ENCODE data around the gene CAMK1.
"Not testable (repeated sequence)": the region's sequence is repeated elsewhere in the genome, so short reads cannot be mapped to it uniquely, and the experiment has no call there.

Gene CAMK1

GRCh38 chr3:9792405-9793160 lies 22.8 kb upstream of the CAMK1 start, which contains the start of the genes ARPC4 and TADA3:
TSS of gene ARPC4 (plus strand) at chr3:9793082. CDS start at chr3:9793122, 40 bp downstream.
TSS of gene TADA3 (minus strand) at chr3:9792473. CDS start at chr3:9791466, 1,007 bp downstream.
- DNase-seq, result peak; percentile 94

GRCh38 chr3:9791790-9792404 lies 22.1 kb upstream of the CAMK1 start:
- no peak for DNase-seq

GRCh38 chr3:9791127-9791526 lies 21.4 kb upstream of the CAMK1 start:
- DNase-seq, result no peak

DNA sequence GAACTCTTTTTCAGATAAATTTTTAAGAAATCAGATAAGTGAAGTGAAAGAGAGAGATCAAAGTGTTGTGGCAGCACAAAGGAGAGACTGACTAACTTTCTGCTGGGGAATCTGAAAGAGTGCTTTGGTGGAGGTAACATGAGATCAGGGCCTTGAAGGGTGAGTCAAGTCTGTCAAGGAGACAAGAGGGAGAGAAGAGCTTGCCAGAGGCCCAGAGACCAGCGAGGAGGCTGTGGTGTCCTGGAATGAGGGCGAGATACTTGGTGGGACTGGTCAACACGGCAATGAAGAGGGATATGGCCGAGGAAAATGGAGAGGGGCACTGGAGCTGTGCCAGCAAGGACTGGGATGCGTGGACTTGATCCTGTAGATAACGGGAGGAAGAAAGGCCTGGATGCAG lies 18.0 kb upstream of the CAMK1 start:
- DNase-seq, result no peak

DNA sequence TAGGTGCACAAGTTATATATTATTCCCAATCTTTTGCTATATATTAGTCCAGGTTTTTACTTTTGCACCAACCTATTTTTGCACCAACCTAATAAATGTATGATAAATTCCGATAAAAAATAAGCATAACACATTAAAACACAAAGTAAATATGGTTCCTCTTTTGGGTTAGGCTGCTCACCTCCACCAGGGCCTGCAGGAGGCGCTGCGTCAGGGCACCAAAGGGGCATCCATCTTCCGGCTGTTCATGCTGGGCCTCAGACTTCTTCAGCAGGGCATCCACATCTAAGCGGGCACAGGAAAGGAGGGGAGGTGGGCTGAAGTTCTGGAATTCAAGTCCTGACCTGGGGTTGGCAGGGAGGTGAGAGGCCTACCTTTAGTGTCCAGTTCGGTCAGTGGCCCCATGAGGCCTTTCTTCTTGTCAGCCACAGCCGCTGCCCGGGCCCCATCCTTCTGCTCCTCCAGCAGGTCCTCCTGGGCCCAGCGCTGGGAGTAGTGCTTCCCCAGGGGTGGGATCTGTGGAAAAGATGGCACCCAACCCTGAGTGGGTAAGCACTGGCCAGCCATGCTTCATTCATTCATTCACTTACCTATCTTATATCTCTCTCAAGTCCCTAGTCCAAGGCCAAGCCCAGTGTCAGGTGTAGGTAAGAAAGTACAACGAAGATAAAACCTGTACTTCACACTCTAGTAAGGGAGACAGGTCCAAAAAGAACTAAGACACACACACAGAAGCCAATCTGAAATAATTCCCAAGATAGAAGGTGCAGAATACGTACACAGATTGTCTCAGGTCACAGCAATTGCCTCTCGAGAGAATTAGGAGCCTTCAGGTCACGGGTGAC lies 17.3 kb upstream of the CAMK1 start:
- no peak for DNase-seq

- DNase-seq, result no peak
Observed at GRCh38 chr3:9786209-9786739, 16.5 kb upstream of the CAMK1 start.

DNA sequence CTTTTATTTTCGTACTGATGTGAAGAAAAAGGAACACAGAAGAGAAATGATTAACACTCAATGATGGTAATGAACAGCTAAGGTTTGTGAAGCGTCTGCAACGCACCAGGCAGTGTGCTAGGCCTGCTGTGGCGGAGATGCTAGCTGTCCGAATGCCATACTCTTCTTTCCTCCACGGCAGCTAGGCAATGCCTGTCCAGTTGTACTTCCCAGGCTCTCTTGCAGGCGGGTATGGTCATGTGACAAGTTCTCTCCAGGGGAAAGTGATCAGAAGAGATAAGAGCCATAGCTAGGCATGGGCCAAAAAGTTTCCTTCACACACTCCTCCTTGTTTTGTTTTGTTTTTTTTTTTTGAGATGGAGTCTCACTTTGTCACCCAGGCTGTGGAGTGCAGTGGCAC lies 15.9 kb upstream of the CAMK1 start:
- no peak for DNase-seq

DNA sequence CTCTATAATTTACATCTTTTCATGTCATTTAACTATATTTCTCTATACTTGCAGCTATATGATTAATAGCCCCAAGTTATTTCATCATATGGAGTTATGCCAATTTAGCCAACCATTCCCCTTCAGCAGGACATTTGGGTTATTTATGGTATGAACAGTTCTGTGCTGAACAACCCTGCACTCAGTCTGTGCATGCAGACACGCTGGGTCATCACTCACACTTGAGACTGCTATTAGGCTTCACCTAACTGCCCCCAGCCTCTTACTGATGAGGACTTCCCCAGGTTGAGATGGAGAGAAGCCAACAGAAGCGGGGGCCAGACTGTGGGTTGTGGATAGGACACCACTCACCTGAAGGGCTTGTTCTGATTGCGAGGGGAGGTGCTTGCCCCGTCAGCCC lies 15.2 kb upstream of the CAMK1 start:
- no peak for DNase-seq

GRCh38 chr3:9783954-9784353 lies 14.2 kb upstream of the CAMK1 start:
- DNase-seq, result no peak

GRCh38 chr3:9782770-9783169 lies 13.0 kb upstream of the CAMK1 start:
- DNase-seq, result no peak

- DNase-seq, result no peak
Observed at GRCh38 chr3:9781978-9782603, 12.3 kb upstream of the CAMK1 start.

DNA sequence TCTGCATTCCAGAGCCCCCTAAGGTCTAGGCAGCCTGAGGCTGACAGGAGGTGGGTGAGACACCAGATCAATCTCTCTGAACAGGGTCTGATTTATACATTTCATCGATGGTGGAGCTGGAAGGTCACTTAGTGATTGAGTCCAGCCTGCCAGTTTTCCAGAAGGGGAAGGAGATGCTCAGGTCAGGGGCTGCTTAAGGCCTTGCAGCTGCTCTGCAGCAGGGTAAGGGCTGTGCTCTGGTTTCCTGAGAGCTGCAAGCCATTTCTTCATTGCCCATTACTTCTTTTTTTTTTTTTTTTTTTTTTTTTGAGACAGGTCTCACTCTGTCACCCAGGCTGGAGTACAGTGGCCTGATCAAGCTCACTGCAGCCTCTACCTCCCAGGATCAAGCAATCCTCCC lies 11.8 kb upstream of the CAMK1 start:
- DNase-seq, result no peak

- no peak for DNase-seq
Observed at GRCh38 chr3:9780910-9781309, 11.2 kb upstream of the CAMK1 start.

- DNase-seq, result no peak
Observed at GRCh38 chr3:9780458-9780812, 10.7 kb upstream of the CAMK1 start.

GRCh38 chr3:9779721-9780457 lies 10.1 kb upstream of the CAMK1 start:
- DNase-seq, result peak; percentile 37

DNA sequence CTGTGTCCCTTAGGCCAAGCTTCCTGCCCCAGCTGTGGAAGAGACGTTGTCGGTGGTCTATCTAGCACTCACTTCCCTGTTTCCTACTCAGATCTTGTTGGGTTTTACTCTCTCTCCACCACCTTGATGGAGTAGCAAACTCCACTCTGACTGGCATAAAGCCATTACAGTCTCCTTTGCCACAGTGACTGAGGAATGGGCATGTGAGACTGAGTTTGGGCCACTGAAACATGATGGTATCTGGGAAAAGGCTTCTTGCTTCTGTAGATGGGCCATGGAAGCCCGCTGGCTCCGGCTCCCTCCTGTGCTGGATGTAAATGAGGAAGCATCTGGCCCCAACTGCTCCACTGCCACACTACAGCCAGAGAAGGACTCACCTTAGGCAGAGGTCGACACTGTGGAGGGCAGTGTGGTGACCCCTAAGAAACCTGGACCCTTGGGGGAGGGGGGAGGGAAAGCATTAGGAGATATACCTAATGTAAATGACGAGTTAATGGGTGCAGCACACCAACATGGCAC lies 9.4 kb upstream of the CAMK1 start:
- DNase-seq, result no peak

DNA sequence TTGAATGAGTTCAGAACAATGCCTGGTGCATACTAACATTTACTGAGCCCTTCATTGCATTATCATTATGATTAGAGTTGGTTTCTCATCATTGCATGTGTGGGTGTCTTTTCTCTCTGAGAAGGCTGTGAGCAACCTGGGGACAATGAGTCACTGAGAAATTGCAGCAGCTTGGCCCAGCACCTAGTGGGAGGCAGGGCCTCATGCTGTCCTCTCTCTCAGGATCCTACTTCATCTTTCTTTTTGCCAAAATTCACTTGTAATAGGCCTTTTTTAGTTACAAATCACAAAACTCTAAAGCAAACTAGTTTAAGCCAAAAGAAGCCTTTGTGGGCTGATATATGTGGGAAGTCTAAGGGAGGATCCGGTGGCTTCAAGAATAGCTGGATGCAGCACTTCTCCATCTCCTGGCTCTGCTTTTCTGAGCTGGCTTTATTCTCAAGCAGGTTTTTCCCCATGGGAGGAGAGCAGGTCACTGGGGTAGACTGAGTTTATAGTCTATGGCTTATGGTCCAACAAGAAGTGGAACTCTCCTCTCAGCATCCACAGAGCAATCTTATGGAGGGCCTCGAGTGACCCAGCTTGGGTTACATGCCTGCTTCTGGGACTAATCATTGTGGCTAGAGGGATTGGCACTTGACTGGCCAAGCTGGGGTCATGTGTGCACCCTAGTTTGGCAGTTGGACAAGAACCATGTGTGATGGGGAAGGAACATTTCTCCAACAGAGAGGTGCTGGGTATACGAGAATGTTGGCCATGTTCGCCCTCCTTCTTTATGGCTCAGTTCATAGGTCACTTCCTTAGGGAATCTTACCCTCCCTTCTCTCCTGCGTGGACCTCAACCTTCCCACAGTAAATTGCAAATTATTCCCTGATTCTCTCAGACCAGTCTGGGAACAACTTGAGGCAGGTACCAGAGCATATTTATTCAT lies 8.7 kb upstream of the CAMK1 start:
- DNase-seq, result no peak

DNA sequence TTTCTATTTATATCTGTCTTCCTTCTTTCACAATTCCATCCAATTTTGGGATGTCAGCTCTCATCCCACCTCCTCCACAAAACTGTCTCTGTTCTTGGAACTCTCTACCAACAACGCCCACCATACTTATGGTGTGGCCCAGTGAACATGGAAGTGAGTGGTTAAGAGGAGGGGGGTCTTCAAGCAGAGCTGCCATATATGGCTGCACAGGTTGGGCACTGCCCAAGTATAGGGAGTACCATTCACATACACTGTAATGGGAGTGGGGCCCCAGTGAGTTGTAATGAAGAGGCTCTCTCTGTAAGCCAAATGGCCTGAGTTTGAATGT lies 7.9 kb upstream of the CAMK1 start:
- DNase-seq, result no peak

DNA sequence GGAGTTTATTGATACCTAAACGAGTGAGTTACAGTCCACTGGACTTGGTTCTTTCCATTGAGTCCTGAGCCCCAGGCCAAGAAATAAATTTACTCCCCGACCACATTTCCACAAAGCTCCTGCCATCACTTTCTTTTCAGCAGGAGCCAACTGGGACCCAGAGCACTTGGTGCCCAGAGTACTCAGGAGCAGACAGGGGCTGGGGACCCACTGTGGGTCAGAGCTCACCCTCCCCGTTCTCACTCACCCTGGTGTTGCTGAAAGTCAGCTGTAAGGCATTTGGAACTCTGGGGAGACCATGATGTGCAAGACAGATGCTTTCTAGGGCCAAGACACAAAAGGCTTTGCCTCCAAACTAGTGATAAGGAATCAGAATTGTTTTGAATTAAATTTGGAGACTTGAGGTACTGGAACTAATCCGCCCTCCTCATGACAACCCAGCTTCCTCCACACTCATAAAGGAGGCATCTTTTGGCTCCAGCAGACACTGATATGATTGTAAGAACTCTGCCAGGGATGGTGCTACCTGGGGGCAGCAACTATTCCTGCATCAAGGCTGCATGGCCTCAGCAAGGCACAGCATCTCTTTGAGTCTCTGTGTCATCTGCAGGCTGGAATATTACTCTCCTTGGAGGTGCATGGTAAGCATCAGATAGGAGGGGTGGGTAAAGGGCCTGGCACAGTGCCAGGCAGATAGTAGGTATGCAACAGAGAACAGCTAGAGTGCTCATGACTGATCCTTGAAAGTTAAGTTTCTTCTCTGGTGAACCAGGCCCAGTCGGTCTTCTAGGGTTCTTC lies 7.3 kb upstream of the CAMK1 start:
- DNase-seq, result no peak

DNA sequence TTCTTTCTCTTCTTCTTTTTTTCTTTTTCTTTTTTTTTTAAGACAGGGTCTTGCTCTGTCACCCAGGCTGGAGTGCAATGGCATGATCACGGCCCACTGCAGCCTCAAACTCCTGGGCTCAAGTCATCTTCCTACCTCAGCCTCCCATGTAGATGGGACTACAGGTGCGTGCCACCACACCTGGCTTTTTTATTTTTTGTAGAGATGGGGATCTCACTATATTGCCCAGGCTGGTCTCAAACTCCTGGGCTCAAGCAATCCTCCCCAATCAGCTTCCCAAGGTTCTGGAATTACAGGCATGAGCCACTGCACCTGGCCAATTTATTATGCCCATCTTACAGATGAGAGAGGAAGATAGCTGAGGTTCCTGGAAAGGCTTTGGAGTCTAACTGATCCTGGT lies 1.3 kb upstream of the CAMK1 start:
- DNase-seq, result not testable (repeated sequence)

All from CD4-positive, alpha-beta T cell treated with Interleukin-17A for 4 hours (primary cell).